ENCODE results near the gene TUNAR. TPM values are rescaled to one million over a fixed set of nuclear protein-coding genes. Genes with fewer than 3 reads are reported as not detected.

Gene TUNAR
- total and polyA plus RNA-seq, 2 of the 4 experiments (the other 2 are of a cell fraction): not detected

DNA sequence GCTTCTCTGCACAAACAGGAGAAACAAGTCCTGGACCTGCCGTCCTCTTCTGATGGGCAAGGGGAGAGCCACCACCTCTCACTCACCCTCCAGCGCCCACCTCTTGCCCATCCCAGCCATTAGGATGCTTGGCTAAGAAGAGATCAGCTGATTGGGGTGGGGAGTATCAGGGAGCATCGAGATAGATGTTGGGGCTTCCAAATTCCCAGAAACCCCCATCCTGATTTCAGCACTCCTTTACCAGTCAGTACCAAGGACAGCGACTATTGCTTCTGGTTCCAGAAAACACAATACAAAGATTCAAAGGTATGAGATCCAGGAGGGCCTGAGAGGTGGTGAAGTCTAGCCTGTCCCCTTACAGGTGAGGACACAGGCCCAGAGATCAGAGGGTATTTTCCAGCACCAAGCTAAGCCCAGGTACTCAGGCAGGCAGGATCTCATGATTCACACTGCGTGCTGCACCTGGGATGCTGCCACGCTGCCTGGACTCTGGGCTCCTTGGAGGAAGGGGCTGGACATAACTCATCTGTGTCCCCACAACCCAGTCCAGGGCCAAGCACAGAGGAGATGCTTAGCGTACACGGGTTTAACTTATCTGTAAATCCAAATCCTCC lies 76.6 kb downstream of the TUNAR start:
- Histone ChIP-seq H3K23ac (ENCODE audit: low read depth, low read length) (no peak overlapping the region), H4K20me1 (ENCODE audit: insufficient read depth, low read length) (no peaks in the 10 kb centered on the region), H2AFZ (replicated peaks; ENCODE audit: low read length, poor library complexity) (no peak overlapping the region), H2AK9ac (replicated peaks; ENCODE audit: low read depth, low read length, poor library complexity) (no peak overlapping the region), H3K18ac (ENCODE audit: low read depth, low read length) (no peak overlapping the region), H2BK120ac (ENCODE audit: low read depth, low read length) (no peak overlapping the region), H3K4ac (ENCODE audit: low read depth, low read length) (no peak overlapping the region), H4K5ac (ENCODE audit: low read depth, low read length) (no peak overlapping the region), H4K8ac (ENCODE audit: low read depth in 2 of 2, low read length in 2 of 2) (no peak overlapping the region), H3K9me3 (ENCODE audit: control insufficient read depth, insufficient read depth, low read length) (no peaks in the 10 kb centered on the region), H3K36me3 (ENCODE audit: control insufficient read depth, insufficient read depth, low read length) (no peaks in the 10 kb centered on the region), H2BK5ac (ENCODE audit: low read depth, low read length, poor library complexity, severe bottlenecking) (no peak overlapping the region), H3K27me3 (ENCODE audit: control insufficient read depth, insufficient read depth, low read length) (no peaks in the 10 kb centered on the region), H4K91ac (ENCODE audit: insufficient read depth, low read depth, low read length) (no peak overlapping the region), H3K4me3 (ENCODE audit: insufficient read depth, low read depth, low read length) (no peak overlapping the region), H3K9me1 (ENCODE audit: insufficient read depth, low read length) (no peaks in the 10 kb centered on the region), H2BK15ac (ENCODE audit: low read depth, low read length) (no peak overlapping the region), H3K79me1 (ENCODE audit: low read depth in 1 of 2, low read length in 2 of 2) (no peaks in the 10 kb centered on the region), H3K4me1 (ENCODE audit: control insufficient read depth, insufficient read depth, low read length) (no peaks in the 10 kb centered on the region), H3K4me2 (ENCODE audit: low read depth, low read length) (no peak overlapping the region), H3K56ac (ENCODE audit: extremely low read depth, insufficient read depth, low read length) (no peak overlapping the region), H3K14ac (replicated peaks; ENCODE audit: low read depth, low read length) (no peak overlapping the region), H2AK5ac (ENCODE audit: low read depth, low read length) (no peak overlapping the region), H2BK20ac (ENCODE audit: low read depth, low read length) (no peak overlapping the region), H3K9ac (ENCODE audit: low read depth, low read length) (no peak overlapping the region), H3K27ac (ENCODE audit: insufficient read depth, low read length) (no peak overlapping the region)
- intact Hi-C loops (cut with micrococcal nuclease) (no loop called here), dilution Hi-C loops (cut with HindIII; ENCODE audit: low sequenced_read_pairs, unreplicated experiment) (no loop called here), in situ Hi-C loops (cut with MboI; ENCODE audit: low sequenced_read_pairs) (no loop called here)
- TF ChIP-seq CEBPB (IDR thresholded peaks at IDR 0.05; ENCODE audit: low read depth, low read length) (no peak), POLR2A (IDR thresholded peaks at IDR 0.05; ENCODE audit: low read depth, low read length) (no peak), RAD21 (IDR thresholded peaks at IDR 0.05; ENCODE audit: low read length) (no peak), NFE2L2 (IDR thresholded peaks at IDR 0.05; ENCODE audit: low read depth, low read length) (no peak), MAZ (IDR thresholded peaks at IDR 0.05; ENCODE audit: borderline replicate concordance, low read depth, low read length) (no peak), FOS (IDR thresholded peaks at IDR 0.05; ENCODE audit: low read depth, low read length) (no peak), RFX5 (IDR thresholded peaks at IDR 0.05; ENCODE audit: low read depth, low read length) (no peak), RCOR1 (IDR thresholded peaks at IDR 0.05; ENCODE audit: insufficient replicate concordance, low read length) (no peak), CHD1 (IDR thresholded peaks at IDR 0.05; ENCODE audit: low read depth, low read length) (no peak), SMC3 (IDR thresholded peaks at IDR 0.05; ENCODE audit: low read depth, low read length) (no peak), MXI1 (IDR thresholded peaks at IDR 0.05; ENCODE audit: borderline replicate concordance, low read depth, low read length) (no peak), BHLHE40 (IDR thresholded peaks at IDR 0.05; ENCODE audit: low read depth, low read length) (no peak), MAFK (IDR thresholded peaks at IDR 0.05; ENCODE audit: low read depth, low read length) (no peak)
- TF ChIP-seq, protein P1, sequence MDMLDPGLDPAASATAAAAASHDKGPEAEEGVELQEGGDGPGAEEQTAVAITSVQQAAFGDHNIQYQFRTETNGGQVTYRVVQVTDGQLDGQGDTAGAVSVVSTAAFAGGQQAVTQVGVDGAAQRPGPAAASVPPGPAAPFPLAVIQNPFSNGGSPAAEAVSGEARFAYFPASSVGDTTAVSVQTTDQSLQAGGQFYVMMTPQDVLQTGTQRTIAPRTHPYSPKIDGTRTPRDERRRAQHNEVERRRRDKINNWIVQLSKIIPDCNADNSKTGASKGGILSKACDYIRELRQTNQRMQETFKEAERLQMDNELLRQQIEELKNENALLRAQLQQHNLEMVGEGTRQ (IDR thresholded peaks at IDR 0.05; ENCODE audit: low read depth, low read length): no peak
- TF ChIP-seq, protein P2, sequence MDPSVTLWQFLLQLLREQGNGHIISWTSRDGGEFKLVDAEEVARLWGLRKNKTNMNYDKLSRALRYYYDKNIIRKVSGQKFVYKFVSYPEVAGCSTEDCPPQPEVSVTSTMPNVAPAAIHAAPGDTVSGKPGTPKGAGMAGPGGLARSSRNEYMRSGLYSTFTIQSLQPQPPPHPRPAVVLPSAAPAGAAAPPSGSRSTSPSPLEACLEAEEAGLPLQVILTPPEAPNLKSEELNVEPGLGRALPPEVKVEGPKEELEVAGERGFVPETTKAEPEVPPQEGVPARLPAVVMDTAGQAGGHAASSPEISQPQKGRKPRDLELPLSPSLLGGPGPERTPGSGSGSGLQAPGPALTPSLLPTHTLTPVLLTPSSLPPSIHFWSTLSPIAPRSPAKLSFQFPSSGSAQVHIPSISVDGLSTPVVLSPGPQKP (IDR thresholded peaks at IDR 0.05; ENCODE audit: borderline replicate concordance, low read depth, low read length): no peak
- TF ChIP-seq, protein P3, sequence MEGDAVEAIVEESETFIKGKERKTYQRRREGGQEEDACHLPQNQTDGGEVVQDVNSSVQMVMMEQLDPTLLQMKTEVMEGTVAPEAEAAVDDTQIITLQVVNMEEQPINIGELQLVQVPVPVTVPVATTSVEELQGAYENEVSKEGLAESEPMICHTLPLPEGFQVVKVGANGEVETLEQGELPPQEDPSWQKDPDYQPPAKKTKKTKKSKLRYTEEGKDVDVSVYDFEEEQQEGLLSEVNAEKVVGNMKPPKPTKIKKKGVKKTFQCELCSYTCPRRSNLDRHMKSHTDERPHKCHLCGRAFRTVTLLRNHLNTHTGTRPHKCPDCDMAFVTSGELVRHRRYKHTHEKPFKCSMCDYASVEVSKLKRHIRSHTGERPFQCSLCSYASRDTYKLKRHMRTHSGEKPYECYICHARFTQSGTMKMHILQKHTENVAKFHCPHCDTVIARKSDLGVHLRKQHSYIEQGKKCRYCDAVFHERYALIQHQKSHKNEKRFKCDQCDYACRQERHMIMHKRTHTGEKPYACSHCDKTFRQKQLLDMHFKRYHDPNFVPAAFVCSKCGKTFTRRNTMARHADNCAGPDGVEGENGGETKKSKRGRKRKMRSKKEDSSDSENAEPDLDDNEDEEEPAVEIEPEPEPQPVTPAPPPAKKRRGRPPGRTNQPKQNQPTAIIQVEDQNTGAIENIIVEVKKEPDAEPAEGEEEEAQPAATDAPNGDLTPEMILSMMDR (conservative IDR thresholded peaks at IDR 0.05; ENCODE audit: low read depth, low read length): no peak
- ChIA-PET CTCF (no interaction called here), POLR2A (ENCODE audit: unreplicated experiment) (no interaction called here)
- no peak for DNase-seq
- 93% methylated on average over 2 of the region's 8 CpGs; no CpG with 5 or more reads in 1 of the 2 experiments for WGBS, 2 experiments (ENCODE audit: extremely low coverage in 2 of 2, insufficient read length in 1 of 2)
- ATAC-seq (ENCODE audit: low read depth): no peak
- no TSS peak for BruUV-seq (replicated peaks)
